Measurements from ENCODE around the gene RBM15. TPM values are rescaled to one million over a fixed set of nuclear protein-coding genes. Genes with fewer than 3 reads are reported as not detected.

RBM15 gene
- total and polyA plus RNA-seq, 2 experiments from 2014 or later: 20.8 to 84.0 TPM

DNA sequence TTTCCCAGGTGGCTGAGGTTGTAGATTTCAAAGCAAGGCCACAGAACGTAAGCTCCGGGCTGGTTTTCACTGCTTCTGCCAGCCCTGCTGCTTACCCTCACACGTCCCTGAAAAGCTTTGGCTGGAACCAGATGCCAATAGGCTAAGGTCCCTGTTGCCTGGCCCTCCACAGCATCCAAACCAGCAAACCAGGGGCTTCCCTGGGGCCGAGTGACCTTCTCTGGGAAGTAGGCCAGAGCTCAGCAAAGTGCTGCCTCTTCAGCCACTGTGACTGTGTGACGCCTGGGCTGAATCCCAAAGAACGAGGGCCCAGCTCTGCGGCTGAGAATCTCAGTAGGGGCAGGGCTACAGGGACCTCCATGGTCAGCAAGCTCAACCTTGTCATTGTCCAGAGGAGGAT lies 28.9 kb upstream of the RBM15 start:
- Histone ChIP-seq H3F3A (replicated peaks; ENCODE audit: low read depth) (no peaks in the 10 kb centered on the region), H4K20me1 (replicated peaks; ENCODE audit: insufficient read depth) (no peaks in the 10 kb centered on the region), H3K27ac (ENCODE audit: low read depth) (no peak overlapping the region), H3K4me2 (no peak overlapping the region), H3K36me3 (ENCODE audit: insufficient read depth) (no peaks in the 10 kb centered on the region), H3K4me1 (ENCODE audit: insufficient read depth) (peaks cover 16% of the 10 kb centered on the region), H2AFZ (no peak overlapping the region), H3K27me3 (ENCODE audit: insufficient read depth) (no peaks in the 10 kb centered on the region), H3K79me2 (replicated peaks; ENCODE audit: insufficient read depth) (no peaks in the 10 kb centered on the region), H3K9me2 (ENCODE audit: insufficient read depth) (0 out of 2 replicates have a peak, but pooled peaks cover 5% of the 10 kb centered on the region), H3K4me3 (no peak overlapping the region)
- DNase-seq (ENCODE audit: low spot score): no peak
- no peaks in the 10 kb centered on the region for H3K9me3 Mint-ChIP-seq
- H3K4me1 Mint-ChIP-seq: peaks cover 9% of the 10 kb centered on the region
- H3K27me3 Mint-ChIP-seq (ENCODE audit: insufficient read depth, low read depth, poor library complexity): peaks cover 8% of the 10 kb centered on the region
- TF ChIP-seq POLR2AphosphoS5 (IDR thresholded peaks at IDR 0.05; ENCODE audit: low read depth): no peak
- no peak for TF ChIP-seq EZH2 (IDR thresholded peaks at IDR 0.05; ENCODE audit: low read depth, unreplicated experiment)
- TF ChIP-seq, protein P1, sequence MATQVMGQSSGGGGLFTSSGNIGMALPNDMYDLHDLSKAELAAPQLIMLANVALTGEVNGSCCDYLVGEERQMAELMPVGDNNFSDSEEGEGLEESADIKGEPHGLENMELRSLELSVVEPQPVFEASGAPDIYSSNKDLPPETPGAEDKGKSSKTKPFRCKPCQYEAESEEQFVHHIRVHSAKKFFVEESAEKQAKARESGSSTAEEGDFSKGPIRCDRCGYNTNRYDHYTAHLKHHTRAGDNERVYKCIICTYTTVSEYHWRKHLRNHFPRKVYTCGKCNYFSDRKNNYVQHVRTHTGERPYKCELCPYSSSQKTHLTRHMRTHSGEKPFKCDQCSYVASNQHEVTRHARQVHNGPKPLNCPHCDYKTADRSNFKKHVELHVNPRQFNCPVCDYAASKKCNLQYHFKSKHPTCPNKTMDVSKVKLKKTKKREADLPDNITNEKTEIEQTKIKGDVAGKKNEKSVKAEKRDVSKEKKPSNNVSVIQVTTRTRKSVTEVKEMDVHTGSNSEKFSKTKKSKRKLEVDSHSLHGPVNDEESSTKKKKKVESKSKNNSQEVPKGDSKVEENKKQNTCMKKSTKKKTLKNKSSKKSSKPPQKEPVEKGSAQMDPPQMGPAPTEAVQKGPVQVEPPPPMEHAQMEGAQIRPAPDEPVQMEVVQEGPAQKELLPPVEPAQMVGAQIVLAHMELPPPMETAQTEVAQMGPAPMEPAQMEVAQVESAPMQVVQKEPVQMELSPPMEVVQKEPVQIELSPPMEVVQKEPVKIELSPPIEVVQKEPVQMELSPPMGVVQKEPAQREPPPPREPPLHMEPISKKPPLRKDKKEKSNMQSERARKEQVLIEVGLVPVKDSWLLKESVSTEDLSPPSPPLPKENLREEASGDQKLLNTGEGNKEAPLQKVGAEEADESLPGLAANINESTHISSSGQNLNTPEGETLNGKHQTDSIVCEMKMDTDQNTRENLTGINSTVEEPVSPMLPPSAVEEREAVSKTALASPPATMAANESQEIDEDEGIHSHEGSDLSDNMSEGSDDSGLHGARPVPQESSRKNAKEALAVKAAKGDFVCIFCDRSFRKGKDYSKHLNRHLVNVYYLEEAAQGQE (IDR thresholded peaks at IDR 0.05; ENCODE audit: unreplicated experiment): no peak
- no peak for TF ChIP-seq ZNF331 (CRISPR knock-in tag; IDR thresholded peaks at IDR 0.05; ENCODE audit: low read depth)
- TF ChIP-seq CREB1 (CRISPR knock-in tag; IDR thresholded peaks at IDR 0.05; ENCODE audit: low read depth): no peak
- TF ChIP-seq, protein P2, sequence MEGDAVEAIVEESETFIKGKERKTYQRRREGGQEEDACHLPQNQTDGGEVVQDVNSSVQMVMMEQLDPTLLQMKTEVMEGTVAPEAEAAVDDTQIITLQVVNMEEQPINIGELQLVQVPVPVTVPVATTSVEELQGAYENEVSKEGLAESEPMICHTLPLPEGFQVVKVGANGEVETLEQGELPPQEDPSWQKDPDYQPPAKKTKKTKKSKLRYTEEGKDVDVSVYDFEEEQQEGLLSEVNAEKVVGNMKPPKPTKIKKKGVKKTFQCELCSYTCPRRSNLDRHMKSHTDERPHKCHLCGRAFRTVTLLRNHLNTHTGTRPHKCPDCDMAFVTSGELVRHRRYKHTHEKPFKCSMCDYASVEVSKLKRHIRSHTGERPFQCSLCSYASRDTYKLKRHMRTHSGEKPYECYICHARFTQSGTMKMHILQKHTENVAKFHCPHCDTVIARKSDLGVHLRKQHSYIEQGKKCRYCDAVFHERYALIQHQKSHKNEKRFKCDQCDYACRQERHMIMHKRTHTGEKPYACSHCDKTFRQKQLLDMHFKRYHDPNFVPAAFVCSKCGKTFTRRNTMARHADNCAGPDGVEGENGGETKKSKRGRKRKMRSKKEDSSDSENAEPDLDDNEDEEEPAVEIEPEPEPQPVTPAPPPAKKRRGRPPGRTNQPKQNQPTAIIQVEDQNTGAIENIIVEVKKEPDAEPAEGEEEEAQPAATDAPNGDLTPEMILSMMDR (conservative IDR thresholded peaks at IDR 0.05; ENCODE audit: low read depth in 2 of 2): no peak
- TF ChIP-seq NANOG (IDR thresholded peaks at IDR 0.05; ENCODE audit: borderline replicate concordance): no peak
- TF ChIP-seq, protein P3, sequence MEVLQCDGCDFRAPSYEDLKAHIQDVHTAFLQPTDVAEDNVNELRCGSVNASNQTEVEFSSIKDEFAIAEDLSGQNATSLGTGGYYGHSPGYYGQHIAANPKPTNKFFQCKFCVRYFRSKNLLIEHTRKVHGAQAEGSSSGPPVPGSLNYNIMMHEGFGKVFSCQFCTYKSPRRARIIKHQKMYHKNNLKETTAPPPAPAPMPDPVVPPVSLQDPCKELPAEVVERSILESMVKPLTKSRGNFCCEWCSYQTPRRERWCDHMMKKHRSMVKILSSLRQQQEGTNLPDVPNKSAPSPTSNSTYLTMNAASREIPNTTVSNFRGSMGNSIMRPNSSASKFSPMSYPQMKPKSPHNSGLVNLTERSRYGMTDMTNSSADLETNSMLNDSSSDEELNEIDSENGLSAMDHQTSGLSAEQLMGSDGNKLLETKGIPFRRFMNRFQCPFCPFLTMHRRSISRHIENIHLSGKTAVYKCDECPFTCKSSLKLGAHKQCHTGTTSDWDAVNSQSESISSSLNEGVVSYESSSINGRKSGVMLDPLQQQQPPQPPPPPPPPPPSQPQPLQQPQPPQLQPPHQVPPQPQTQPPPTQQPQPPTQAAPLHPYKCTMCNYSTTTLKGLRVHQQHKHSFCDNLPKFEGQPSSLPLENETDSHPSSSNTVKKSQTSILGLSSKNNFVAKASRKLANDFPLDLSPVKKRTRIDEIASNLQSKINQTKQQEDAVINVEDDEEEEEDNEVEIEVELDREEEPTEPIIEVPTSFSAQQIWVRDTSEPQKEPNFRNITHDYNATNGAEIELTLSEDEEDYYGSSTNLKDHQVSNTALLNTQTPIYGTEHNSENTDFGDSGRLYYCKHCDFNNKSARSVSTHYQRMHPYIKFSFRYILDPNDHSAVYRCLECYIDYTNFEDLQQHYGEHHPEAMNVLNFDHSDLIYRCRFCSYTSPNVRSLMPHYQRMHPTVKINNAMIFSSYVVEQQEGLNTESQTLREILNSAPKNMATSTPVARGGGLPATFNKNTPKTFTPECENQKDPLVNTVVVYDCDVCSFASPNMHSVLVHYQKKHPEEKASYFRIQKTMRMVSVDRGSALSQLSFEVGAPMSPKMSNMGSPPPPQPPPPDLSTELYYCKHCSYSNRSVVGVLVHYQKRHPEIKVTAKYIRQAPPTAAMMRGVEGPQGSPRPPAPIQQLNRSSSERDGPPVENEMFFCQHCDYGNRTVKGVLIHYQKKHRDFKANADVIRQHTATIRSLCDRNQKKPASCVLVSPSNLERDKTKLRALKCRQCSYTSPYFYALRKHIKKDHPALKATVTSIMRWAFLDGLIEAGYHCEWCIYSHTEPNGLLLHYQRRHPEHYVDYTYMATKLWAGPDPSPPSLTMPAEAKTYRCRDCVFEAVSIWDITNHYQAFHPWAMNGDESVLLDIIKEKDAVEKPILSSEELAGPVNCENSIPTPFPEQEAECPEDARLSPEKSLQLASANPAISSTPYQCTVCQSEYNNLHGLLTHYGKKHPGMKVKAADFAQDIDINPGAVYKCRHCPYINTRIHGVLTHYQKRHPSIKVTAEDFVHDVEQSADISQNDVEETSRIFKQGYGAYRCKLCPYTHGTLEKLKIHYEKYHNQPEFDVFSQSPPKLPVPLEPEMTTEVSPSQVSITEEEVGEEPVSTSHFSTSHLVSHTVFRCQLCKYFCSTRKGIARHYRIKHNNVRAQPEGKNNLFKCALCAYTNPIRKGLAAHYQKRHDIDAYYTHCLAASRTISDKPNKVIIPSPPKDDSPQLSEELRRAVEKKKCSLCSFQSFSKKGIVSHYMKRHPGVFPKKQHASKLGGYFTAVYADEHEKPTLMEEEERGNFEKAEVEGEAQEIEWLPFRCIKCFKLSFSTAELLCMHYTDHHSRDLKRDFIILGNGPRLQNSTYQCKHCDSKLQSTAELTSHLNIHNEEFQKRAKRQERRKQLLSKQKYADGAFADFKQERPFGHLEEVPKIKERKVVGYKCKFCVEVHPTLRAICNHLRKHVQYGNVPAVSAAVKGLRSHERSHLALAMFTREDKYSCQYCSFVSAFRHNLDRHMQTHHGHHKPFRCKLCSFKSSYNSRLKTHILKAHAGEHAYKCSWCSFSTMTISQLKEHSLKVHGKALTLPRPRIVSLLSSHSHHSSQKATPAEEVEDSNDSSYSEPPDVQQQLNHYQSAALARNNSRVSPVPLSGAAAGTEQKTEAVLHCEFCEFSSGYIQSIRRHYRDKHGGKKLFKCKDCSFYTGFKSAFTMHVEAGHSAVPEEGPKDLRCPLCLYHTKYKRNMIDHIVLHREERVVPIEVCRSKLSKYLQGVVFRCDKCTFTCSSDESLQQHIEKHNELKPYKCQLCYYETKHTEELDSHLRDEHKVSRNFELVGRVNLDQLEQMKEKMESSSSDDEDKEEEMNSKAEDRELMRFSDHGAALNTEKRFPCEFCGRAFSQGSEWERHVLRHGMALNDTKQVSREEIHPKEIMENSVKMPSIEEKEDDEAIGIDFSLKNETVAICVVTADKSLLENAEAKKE (CRISPR knock-in tag; IDR thresholded peaks at IDR 0.05): no peak
- TF ChIP-seq JUNB (IDR thresholded peaks at IDR 0.05; ENCODE audit: unreplicated experiment): no peak
- TF ChIP-seq, protein P4, sequence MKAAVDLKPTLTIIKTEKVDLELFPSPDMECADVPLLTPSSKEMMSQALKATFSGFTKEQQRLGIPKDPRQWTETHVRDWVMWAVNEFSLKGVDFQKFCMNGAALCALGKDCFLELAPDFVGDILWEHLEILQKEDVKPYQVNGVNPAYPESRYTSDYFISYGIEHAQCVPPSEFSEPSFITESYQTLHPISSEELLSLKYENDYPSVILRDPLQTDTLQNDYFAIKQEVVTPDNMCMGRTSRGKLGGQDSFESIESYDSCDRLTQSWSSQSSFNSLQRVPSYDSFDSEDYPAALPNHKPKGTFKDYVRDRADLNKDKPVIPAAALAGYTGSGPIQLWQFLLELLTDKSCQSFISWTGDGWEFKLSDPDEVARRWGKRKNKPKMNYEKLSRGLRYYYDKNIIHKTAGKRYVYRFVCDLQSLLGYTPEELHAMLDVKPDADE (IDR thresholded peaks at IDR 0.05): no peak
- TF ChIP-seq STAT1 (IDR thresholded peaks at IDR 0.05; ENCODE audit: unreplicated experiment): no peak
- no peak for TF ChIP-seq EZH2phosphoT487 (IDR thresholded peaks at IDR 0.05; ENCODE audit: unreplicated experiment)
- TF ChIP-seq ZNF114 (CRISPR knock-in tag; IDR thresholded peaks at IDR 0.05): no peak
- no peak overlapping the region for H3K27ac Mint-ChIP-seq
- H3K4me3 Mint-ChIP-seq: no peak overlapping the region
- H3K36me3 Mint-ChIP-seq (ENCODE audit: low read depth): no peaks in the 10 kb centered on the region
- no peak for ATAC-seq
